OCI-LY7 (cell line): ENCODE measurements around the gene UGP2. TPM values are rescaled to one million over a fixed set of nuclear protein-coding genes. Genes with fewer than 3 reads are reported as not detected.

ENCODE experiments used
- BruUV-seq: library from RNA; stranded (reverse); fragments of 400-500 nt; replicated peaks from 2 replicates; lab custom pipeline; 2021; lab: Mats Ljungman, UMichigan
- CTCF ChIA-PET: fragments of 300-600 bp; sonication (Branson Sonifier 250); formaldehyde crosslinking; loops from one replicate; lab custom pipeline; 2022; ENCODE audit warnings: antibody characterized with exemption; ENCODE audit not compliant: unreplicated experiment; lab: Charles Lee
- POLR2A ChIA-PET: fragments of 300-600 bp; sonication (Branson Sonifier 250); formaldehyde crosslinking; loops from one replicate; lab custom pipeline; 2022; ENCODE audit warnings: antibody characterized with exemption; lab: Charles Lee
- DNase-seq: peaks from one replicate; pipeline ENCODE4 v3.0.0-alpha.2; 2015; ENCODE audit warnings: low spot score
- H2AFZ ChIP-seq: fragments of 200-600 bp; sonication (generic), shearing (Covaris generic); 2 replicates; pipeline ENCODE4 v1.6.1; 2014; ENCODE audit warnings: mild to moderate bottlenecking, antibody characterized with exemption, low read length, moderate library complexity
- H3K27ac ChIP-seq: fragments of 200-600 bp; sonication (generic); 2 replicates; pipeline ENCODE4 v1.5.1; 2014; ENCODE audit warnings: mixed run types, low read depth, mild to moderate bottlenecking, moderate library complexity, low read length, inconsistent platforms; ENCODE audit not compliant: poor library complexity, severe bottlenecking
- H3K36me3 ChIP-seq: fragments of 200-600 bp; sonication (generic); 2 replicates; pipeline ENCODE4 v1.6.1; 2014; ENCODE audit warnings: mild to moderate bottlenecking, antibody characterized with exemption, low read length, moderate library complexity, mixed read lengths; ENCODE audit not compliant: insufficient read depth
- H3K4me1 ChIP-seq: fragments of 200-600 bp; sonication (generic); 2 replicates; pipeline ENCODE4 v1.5.1; 2014; ENCODE audit warnings: mild to moderate bottlenecking, low read length; ENCODE audit not compliant: insufficient read depth, poor library complexity, severe bottlenecking
- H3K4me2 ChIP-seq: fragments of 200-600 bp; sonication (generic); 2 replicates; pipeline ENCODE4 v1.6.1; 2014; ENCODE audit warnings: mild to moderate bottlenecking, low read length
- H3K4me3 ChIP-seq: fragments of 200-600 bp; sonication (generic); 2 replicates; pipeline ENCODE4 v1.5.1; 2014; ENCODE audit warnings: mild to moderate bottlenecking, low read depth, low read length; ENCODE audit not compliant: poor library complexity, severe bottlenecking
- H3K79me2 ChIP-seq: fragments of 200-600 bp; sonication (generic); 2 replicates; pipeline ENCODE4 v1.6.1; 2016; ENCODE audit warnings: low read depth, mild to moderate bottlenecking, low read length, moderate library complexity, mixed read lengths; ENCODE audit not compliant: insufficient read depth
- H3K9me2 ChIP-seq: fragments of 200-600 bp; sonication (generic); 2 replicates; pipeline ENCODE4 v1.6.1; 2016; ENCODE audit warnings: mild to moderate bottlenecking, low read length, mixed read lengths; ENCODE audit not compliant: insufficient read depth
- H3K9me3 ChIP-seq: fragments of 200-600 bp; sonication (generic); 2 replicates; pipeline ENCODE4 v1.6.1; 2014; ENCODE audit warnings: mild to moderate bottlenecking, mixed run types, low read length, mixed read lengths
- H4K20me1 ChIP-seq: fragments of 200-600 bp; sonication (generic); 2 replicates; pipeline ENCODE4 v1.6.1; 2014; ENCODE audit warnings: mild to moderate bottlenecking, antibody characterized with exemption, low read length, moderate library complexity, mixed read lengths; ENCODE audit not compliant: insufficient read depth
- EZH2phosphoT487 ChIP-seq: fragments of 200-600 bp; sonication (generic); IDR thresholded peaks from 2 replicates; pipeline ENCODE4 v1.6.1; 2018; ENCODE audit warnings: low read depth, borderline replicate concordance, mild to moderate bottlenecking, mixed run types, antibody characterized with exemption, low read length, moderate library complexity, mixed read lengths
- intact Hi-C: fragments of 100-400 bp; cut with micrococcal nuclease; formaldehyde crosslinking; loops from one replicate; pipeline ENCODE4 v1.10.0; 2022; ENCODE audit not compliant: unreplicated experiment
- total RNA-seq, 2 experiments: library from RNA; depleted of rRNA in 1 of 2; stranded (reverse); fragments of >200 nt in 1 of 2; shearing (Covaris generic) in 1 of 2; gene quantifications; 2 replicates each; pipeline ENCODE4 v1.2.3, GENCODE V29; 2014 to 2022
- TF ChIP-seq, protein P1 (sequence below): fragments of 200-600 bp; sonication (generic); conservative IDR thresholded peaks from 2 replicates; pipeline ENCODE4 v1.5.1; 2014; ENCODE audit warnings: mild to moderate bottlenecking, antibody characterized with exemption, low read length, moderate library complexity, mixed read lengths

The UGP2 gene
- total RNA-seq, 2 experiments from 2014 or later, result 53.7 to 71.4 TPM

DNA sequence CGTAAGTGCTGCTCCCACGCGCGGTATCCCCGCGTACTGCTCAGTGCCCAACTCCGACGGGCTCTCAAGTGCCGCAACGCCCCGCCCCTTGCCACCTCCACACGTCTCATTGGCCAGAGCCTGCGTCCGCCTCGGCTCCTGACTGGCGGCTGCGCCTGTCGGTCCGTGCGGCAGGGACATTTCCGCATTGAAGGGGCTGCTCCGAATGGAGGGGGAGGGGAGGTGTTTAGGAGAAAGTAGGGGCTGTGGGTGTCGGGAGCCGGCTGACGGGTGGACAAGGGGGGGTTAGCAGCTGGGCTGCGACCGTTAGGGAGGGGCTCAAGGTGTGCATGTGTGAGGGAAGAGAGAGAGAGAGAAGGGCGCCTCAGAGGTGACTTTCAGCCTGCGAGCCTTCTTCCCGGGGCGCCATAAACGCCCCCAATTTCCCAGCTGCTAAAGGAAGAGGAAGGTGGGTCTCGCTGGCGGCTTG, 877 bp upstream of the UGP2 start:
- Histone ChIP-seq H3K9me2 (no peaks in the 10 kb centered on the region), H3K36me3 (peaks cover 21% of the 10 kb centered on the region), H2AFZ (peak overlapping the region; percentile 40; the same call in 1 of the 2 replicates), H3K4me1 (peaks cover 59% of the 10 kb centered on the region), H3K79me2 (peaks cover 42% of the 10 kb centered on the region), H3K27ac (peak overlapping the region; percentile 87), H4K20me1 (peaks cover 28% of the 10 kb centered on the region), H3K4me3 (peak overlapping the region; percentile 79), H3K4me2 (peak overlapping the region; percentile 92), H3K9me3 (no peaks in the 10 kb centered on the region)
- no TSS peak for BruUV-seq
- intact Hi-C loops, result loop anchor here (1.0 to 5.0 kb wide), 2 partner anchors 18 to 254 kb away; partner anchors contain the start of genes MDH1 and WDPCP
- no peak for TF ChIP-seq EZH2phosphoT487
- TF ChIP-seq, protein P1, sequence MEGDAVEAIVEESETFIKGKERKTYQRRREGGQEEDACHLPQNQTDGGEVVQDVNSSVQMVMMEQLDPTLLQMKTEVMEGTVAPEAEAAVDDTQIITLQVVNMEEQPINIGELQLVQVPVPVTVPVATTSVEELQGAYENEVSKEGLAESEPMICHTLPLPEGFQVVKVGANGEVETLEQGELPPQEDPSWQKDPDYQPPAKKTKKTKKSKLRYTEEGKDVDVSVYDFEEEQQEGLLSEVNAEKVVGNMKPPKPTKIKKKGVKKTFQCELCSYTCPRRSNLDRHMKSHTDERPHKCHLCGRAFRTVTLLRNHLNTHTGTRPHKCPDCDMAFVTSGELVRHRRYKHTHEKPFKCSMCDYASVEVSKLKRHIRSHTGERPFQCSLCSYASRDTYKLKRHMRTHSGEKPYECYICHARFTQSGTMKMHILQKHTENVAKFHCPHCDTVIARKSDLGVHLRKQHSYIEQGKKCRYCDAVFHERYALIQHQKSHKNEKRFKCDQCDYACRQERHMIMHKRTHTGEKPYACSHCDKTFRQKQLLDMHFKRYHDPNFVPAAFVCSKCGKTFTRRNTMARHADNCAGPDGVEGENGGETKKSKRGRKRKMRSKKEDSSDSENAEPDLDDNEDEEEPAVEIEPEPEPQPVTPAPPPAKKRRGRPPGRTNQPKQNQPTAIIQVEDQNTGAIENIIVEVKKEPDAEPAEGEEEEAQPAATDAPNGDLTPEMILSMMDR, result no peak
- peak; percentile 100 for DNase-seq
- CTCF ChIA-PET, result no interaction called here
- POLR2A ChIA-PET, result interaction anchor here (1.0 to 3.5 kb wide), 5 partner anchors 9 to 22 kb away, joined by 3 to 35 read pairs (median 18); no protein-coding TSS in a partner anchor

GRCh38 chr2:63842149-63843061, 709 bp downstream of the UGP2 start:
- H2AFZ ChIP-seq, result no peak overlapping the region; the same call in 1 of the 2 replicates
- peaks cover 58% of the 10 kb centered on the region for H3K79me2 ChIP-seq
- peaks cover 36% of the 10 kb centered on the region for H3K36me3 ChIP-seq
- H3K27ac ChIP-seq, result peak overlapping the region; percentile 87
- H3K4me2 ChIP-seq, result peak overlapping the region; percentile 92
- intact Hi-C loops, result loop anchor here (5.0 kb wide), 1 partner anchor 255 kb away; the partner anchor contains the start of genes MDH1 and WDPCP
- POLR2A ChIA-PET, result interaction anchor here (0.7 to 3.5 kb wide), 17 partner anchors 8 to 645 kb away, joined by 3 to 35 read pairs (median 3); partner anchors contain the start of gene WDPCP
- H3K9me3 ChIP-seq, result no peaks in the 10 kb centered on the region
- peak overlapping the region; percentile 79 for H3K4me3 ChIP-seq
- no peaks in the 10 kb centered on the region for H3K9me2 ChIP-seq
- BruUV-seq, result TSS peak; percentile 49
- peaks cover 50% of the 10 kb centered on the region for H3K4me1 ChIP-seq
- TF ChIP-seq EZH2phosphoT487, result no peak
- TF ChIP-seq, protein P1, result no peak
- peaks cover 28% of the 10 kb centered on the region for H4K20me1 ChIP-seq
- DNase-seq, result peak; percentile 31
- CTCF ChIA-PET, result no interaction called here
